Measurements from ENCODE around the gene GRIN1.

Gene GRIN1

DNA sequence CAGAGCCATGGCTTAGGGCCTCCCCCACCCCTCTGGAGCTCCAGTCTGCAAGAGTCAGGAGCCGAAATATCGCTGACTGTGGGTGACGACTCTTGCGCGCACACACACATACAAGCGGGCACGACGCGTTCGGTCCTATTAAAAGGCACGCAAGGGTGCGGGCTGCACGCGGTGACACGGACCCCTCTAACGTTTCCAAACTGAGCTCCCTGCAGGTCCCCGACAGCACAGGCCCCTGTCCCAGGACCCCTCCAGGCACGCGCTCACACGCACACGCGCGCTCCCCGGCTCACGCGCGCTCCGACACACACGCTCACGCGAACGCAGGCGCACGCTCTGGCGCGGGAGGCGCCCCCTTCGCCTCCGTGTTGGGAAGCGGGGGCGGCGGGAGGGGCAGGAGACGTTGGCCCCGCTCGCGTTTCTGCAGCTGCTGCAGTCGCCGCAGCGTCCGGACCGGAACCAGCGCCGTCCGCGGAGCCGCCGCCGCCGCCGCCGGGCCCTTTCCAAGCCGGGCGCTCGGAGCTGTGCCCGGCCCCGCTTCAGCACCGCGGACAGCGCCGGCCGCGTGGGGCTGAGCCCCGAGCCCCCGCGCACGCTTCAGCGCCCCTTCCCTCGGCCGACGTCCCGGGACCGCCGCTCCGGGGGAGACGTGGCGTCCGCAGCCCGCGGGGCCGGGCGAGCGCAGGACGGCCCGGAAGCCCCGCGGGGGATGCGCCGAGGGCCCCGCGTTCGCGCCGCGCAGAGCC is at the start of gene GRIN1:
TSS of gene GRIN1 (plus strand) at position 433 of the 746 bp plus-strand sequence. CDS start 333 bp downstream, outside the sequence.
- DNase-seq (ENCODE audit: low spot score): peak; percentile 58

DNA sequence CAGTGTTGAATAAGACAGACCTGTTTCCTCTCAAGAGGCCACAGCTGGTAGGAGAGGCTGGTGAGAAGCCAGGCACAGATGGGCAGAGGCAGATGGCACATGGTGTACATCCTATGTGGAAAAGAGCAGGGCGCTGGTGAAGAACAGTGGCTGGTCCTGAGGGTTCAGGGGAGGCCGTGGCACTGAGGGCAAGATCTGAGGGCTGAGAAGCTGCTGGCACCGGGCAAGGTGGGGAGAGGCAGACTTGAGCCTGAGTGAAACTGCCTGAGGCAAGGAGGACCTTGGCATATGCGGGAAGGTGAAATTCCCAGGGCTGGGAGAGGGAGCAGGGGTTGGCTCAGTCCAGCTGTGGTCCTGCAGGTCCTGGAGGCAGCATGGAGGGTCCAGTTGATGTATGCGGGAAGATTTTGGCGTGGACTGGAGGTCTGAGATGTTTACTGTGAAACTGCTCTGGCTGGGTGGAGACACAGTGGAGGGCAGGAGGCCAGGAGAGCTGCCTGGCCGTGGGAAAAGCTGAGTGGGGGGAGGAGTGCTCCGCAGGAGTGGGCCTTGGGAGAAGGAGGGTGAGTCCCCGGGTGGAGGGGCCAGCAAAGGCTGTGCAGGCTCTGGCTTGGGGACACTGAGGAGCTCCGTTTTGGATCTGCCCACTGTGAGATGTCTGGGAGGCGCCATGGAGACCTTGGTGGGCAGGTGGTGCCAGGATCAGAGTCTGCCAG is 49.6 kb upstream of the GRIN1 start:
- no peak for DNase-seq (ENCODE audit: low spot score)

DNA sequence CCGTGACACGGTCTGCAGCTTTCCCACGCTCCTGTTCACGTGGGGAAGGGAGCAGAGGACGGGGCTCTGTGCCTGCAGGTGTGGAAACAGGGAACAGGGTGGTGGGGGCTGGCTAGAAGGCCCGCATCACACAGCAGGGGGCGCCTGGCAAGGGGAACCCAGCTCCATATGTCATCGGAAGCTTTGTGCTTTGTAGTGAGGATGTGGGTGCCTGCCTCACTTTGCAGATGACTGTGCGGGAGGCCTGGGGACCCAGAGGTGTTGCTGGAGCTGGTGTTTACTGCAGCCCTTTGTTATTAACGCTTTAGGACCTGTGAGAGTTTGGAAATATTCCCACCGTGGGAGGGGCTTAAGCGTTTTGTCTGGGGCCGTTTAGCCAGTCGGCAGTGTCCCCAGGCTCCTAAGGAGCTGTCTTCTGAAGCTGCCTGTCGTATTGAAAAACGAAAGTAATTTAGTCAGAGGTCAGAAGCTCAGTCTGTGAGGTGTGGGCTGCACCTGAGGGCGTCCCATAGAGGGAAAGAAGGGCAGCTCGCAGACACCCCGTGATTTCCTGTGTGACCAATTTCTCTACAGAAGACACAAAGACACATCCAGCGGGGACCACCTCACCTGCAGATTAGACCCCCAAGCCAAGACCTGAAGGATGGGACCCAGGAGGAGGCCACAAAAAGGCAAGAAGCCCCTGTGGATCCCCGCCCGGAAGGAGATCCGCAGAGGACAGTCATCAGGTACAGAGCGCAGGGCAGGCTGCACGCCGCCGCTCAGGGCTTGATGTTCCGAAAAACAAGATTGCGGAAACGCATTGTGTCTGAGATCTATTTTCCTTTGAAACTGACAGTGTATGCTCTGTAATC is 43.1 kb upstream of the GRIN1 start:
- DNase-seq (ENCODE audit: low spot score): peak; percentile 60

DNA sequence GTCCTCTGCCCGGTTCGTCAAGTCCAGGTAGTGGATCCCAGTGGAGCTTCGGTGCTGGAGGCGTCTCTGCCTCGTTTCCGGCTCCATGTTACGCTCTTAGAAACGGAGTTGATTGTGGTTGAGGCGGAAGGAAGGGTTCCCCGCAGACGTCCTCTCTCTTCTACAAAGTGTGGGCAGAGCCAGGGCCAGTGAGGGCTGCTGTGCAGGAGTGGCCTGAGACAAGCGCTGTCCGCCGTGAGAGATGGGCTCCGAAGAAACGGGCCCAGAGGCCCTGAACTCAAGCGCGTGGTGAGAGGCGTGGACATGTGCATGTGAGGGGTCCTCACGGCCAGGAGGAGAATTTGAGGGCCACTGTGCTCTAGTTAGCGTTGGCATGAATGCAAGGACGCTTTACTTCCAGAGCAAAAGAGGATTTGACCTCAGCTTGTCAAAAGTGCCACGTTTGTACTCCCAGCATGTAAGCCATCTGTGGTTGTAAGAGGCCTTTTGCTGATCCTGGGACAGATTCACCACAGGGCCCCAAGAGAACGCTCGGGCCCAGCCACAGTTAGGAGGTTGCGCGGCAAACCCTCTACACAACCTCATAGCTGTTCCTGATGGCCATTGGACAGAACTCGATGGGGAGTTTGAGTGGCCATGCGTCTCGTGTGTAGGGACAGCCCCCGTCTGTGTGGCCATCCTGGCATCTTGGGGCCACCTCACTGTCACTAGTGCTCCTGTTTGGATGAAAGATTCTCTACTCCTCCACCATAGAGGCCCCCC is 42.0 kb upstream of the GRIN1 start:
- DNase-seq (ENCODE audit: low spot score): peak; percentile 10

DNA sequence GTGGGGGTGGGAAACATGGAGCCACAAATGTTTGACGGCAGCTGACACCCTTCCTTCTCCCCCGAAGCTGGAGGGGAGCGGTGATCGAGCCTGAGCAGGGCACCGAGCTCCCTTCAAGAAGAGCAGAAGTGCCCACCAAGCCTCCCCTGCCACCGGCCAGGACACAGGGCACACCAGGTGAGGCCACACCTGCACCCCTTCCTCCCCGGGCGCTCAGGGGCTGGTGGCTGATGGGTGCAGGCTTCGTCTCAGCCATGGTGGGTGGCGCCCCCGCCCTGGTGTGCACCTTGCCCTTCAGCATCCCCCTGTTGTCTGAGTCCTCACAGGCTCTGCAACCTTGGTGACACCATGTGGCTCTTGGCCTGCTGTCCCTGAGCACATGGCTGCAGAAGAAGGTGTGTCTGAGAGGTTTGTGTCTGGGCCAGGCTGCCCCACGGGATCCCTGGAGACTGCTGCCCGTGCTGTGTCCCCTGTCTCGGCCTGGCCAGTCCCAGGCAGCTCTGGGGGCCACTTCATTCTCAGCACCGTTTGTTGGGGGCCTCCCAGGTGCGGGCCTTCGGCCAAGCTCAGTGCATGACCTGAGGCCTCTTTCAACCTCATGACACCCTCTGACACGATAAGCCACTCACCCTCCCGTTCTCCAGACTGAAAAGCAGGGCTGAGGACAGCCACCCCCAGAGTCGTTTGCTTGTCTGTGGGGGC is 41.0 kb upstream of the GRIN1 start:
- DNase-seq (ENCODE audit: low spot score): peak; percentile 10

- DNase-seq (ENCODE audit: low spot score): peak; percentile 18
These were observed 39.7 kb upstream of the GRIN1 start for GRCh38 chr9:137099231-137099630.

GRCh38 chr9:137103206-137103999 is 35.6 kb upstream of the GRIN1 start:
- DNase-seq (ENCODE audit: low spot score): no peak

- peak; percentile 32 for DNase-seq (ENCODE audit: low spot score)
These were observed 32.9 kb upstream of the GRIN1 start for GRCh38 chr9:137105814-137106661.

- DNase-seq (ENCODE audit: low spot score): peak; percentile 27
These were observed 32.2 kb upstream of the GRIN1 start for GRCh38 chr9:137106662-137107250.

DNA sequence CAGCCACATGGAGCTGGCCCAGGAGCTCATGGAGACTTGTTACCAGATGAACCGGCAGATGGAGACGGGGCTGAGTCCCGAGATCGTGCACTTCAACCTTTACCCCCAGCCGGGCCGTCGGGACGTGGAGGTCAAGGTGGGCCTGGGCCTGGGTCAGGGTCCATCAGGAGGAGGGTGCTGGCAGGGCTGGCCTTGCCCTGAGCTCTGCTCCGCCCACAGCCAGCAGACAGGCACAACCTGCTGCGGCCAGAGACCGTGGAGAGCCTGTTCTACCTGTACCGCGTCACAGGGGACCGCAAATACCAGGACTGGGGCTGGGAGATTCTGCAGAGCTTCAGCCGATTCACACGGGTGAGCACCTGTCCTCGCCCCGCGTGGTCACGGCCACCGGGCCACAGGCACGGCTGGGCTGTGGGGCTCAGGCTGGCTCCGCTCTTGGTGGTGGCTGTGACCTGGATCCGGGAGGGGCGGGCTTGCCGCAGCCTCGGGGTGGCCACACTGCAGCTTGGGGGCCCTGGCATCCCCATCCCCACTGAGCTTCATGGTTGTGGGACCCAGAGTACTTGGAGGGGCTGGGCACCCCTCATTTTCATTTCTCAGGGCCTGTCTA is 31.5 kb upstream of the GRIN1 start:
- DNase-seq (ENCODE audit: low spot score): peak; percentile 44

DNA sequence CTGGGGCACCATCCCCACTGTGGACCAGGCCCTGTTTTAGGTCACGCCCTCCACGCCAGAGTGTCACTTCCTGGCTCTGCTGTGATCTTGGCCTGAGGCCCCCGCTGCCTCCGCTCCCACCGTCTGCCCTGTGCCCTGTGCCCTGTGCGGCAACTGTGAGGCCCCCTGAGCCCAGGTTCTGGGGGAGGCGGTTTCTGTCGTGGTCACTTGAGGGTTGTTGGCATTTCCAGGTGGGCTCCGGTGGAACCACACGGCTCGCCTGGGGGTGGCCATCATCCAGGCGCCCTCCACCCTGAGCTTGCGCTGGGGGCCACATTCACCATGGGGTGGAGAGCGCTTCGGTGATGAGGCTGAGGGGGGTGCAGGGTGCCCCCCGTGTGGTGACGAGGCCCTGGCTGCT is 31.0 kb upstream of the GRIN1 start:
- DNase-seq (ENCODE audit: low spot score): peak; percentile 25

DNA sequence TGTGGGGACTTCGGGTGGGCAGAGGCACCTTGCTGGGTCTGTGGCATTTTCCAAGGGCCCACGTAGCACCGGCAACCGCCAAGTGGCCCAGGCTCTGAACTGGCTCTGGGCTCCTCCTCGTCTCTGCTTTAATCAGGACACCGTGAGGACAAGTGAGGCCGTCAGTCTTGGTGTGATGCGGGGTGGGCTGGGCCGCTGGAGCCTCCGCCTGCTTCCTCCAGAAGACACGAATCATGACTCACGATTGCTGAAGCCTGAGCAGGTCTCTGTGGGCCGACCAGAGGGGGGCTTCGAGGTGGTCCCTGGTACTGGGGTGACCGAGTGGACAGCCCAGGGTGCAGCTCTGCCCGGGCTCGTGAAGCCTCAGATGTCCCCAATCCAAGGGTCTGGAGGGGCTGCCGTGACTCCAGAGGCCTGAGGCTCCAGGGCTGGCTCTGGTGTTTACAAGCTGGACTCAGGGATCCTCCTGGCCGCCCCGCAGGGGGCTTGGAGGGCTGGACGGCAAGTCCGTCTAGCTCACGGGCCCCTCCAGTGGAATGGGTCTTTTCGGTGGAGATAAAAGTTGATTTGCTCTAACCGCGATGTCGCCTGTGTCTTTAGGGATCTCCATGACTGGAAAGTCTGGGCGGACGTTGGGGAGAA is 30.2 kb upstream of the GRIN1 start:
- peak; percentile 25 for DNase-seq (ENCODE audit: low spot score)

DNA sequence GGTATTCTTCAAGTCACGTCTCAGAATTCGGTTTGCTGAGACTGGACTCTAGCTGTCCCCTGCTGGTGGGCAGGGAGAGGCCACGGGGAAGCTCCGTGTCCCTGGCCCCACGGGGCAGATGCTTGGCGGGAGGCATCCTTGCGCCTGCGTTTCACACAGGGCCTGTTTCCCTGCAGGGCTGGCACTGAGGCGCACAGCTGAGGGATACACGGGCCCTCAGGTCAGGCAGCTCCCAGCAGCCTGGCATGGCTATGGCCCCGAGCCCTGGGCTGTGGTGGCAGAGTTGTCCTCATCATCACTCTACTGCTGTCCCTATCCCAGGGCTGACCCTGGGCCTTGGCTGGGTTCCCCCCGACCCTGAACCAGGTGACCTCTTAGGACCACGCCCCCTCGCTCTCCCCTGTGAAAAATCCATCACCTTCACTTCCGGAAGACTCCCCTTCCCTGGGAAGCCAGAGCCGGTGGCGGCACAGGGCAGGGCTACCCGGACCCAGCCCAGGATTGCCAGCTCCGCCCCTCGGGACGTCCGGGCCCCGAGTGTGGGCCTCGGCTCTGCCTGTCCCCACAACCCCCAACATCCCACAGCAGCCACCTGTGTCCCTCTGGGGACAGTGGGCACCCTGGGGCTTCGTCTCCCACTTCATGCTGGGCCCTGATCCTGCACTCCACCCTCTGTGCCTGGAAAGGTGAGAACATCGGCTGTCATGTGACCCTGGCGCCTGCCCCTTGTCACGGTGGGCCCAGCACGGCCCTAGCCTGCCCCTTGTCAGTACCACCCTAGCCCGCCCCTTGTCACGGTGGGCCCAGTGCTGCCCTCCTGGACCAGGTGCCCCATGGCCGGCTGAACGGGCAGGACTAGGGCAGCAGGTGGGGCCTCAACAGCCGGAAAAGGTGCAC is 29.5 kb upstream of the GRIN1 start:
- DNase-seq (ENCODE audit: low spot score): peak; percentile 30

- peak; percentile 13 for DNase-seq (ENCODE audit: low spot score)
These were observed 28.6 kb upstream of the GRIN1 start for GRCh38 chr9:137110147-137110910.

DNA sequence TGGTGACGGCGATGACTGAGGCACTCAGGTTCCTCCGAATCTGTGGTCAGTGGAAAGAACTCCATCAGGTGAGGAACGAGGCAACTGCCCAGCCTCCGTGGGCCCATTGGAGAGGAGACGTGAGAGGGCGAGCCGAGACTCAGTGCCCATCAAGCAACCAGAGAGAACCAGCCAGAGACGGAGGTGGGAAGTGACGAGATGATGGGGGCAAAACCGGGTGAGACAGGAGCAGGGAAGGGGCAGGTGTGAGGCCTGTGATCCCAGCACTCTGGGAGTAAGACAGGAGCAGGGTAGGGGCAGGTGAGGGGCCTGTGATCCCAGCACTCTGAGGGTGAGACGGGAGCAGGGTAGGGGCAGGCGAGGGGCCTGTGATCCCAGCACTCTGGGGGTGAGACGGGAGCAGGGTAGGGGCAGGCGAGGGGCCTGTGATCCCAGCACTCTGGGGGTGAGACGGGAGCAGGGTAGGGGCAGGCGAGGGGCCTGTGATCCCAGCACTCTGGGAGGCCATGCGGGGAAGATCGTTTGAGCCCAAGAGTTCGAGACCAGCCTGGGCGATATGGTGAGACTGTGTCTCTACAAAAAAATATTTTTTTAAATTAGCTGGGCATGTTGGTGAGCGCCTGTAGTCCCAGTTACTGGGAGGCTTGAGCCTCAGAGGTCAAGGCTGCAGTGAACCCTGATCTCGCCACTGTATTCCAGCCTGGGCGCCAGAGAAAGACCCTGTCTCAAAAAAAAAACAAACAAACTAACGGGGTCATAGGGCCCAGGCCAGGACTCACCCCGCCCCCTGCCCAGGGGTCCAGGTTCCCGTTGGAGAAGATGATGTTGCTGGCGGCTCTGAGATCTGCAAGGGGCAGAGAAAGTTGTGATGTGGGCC is 27.8 kb upstream of the GRIN1 start:
- DNase-seq (ENCODE audit: low spot score): peak; percentile 17
